ENCODE measurements around the gene INKA1. TPM values are rescaled to one million over a fixed set of nuclear protein-coding genes. Genes with fewer than 3 reads are reported as not detected.

Gene INKA1
- total RNA-seq: 8.8 and 15.7 TPM in 2 replicates

DNA sequence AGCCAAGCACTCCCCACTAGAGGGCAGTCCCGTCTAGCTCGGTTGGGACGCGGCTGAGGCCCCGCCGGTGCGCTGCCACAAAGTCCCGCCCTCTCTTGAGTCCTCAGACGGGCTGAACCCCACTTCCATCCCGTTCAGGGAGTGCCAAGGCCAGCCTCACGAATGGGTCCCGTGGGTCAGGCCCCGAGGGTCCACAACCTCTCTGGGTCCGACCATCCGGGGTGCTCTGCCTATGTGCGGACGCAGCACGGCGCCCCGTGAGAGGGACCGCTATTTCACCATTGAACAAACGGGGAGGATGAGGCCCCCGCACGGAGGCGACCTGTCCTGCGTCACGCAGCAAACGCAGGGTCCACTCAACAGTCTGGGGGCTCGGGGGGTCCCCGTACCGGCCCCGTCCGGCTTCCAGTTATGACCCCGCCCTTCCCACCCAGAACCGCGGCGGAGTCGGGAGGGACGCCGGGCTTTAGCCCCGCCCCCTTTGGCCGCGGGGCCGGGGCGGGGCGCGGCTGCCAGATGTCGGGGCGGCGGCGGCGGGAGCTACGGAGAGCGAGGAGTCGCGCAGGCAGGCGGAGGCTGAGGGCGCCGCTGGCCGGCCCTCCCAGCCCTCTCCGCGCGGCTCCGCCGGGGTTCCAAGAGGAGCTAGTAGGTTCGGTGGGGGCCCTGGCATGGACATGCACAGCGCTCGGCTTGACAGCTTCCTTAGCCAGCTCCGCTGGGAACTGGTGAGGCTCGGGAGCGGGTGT, at the start of gene INKA1:
Gene INKA1 (plus strand): TSS at position 543 of the 746 bp plus-strand sequence. CDS start 132 bp downstream, at position 675.

DNA sequence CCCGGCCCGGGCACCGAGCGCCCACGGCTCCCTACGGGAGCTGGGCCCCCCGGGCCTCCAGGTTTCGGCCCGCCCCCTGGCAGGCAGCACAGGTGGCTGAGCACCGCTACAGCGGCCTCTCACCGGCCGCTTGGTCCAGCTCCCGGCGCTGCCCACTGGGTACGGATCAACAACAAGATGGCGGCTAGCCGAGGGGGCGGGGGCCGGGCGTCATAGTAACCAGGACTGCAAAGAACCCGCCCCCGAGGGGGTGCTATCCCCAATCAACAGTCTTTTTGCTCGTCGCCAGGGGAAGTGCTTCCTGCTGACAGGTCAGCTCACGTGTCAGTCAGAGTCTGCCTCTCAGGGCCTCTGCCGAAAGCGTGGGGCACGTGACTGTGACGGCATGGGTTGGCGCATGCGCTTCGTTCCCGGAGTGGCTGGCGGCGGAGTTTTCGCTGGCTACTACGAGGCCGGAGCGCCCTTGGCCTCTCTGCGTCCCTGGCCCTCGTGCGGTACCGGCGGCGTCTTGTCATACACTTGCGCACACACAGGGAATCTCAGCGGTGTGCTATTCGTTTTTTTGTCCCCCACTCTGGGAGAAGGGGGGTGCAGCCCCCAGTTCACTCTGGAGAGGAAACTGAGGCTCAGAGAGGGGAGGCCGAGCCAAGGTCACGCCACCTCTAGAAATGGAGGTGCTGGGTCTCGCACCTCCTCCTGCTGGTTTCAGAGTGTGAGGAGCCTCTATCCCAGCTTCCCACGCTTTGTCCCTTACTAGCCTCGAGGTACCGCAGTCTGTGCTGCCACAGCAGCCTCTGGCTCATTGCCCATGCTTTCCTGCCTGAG, 16.5 kb upstream of the INKA1 start, which contains the start of gene IP6K1:
Gene IP6K1 (minus strand): TSS at position 186 of the 825 bp plus-strand sequence. CDS start 38,502 bp downstream, outside the sequence.

GRCh38 chr3:49799761-49800160, 3.3 kb upstream of the INKA1 start, which contains the start of gene CDHR4:
Gene CDHR4 (minus strand): TSS chr3:49799873. CDS start chr3:49799812, 61 bp downstream.

DNA sequence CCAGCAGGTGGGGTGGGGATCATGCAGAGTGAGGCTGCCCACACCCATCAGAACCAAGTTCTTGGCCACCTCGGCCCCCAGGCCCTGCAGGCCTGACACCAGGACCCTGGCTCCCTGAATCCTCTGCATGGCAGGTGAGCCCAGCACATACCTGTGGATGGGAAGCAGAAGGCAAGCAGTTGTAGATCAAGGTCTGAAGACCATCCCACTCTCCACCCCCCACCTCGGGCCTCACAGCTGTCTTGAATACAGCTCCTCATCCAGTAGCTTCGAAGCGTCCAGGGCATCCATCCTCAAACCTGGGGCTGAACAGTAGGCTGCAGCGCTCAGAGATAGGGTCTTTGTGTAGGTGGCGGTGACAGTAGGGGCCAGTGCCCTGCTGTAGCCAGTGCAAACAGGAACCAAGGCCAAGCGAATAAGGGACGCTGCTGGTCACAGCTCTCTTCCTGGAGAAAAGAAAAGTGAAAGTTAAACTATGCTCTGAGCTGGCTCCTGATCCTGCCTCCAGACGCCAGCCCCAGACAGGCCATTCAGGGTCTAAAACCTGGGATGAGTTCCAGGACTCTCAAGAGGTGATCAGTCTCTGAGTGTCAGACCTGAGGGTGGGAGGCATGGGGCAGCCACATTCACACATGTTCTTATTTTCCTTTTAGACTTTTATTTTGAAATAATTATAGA, 10.6 kb downstream of the INKA1 start, which contains the start of gene UBA7:
Gene UBA7 (minus strand): TSS at position 457 of the 678 bp plus-strand sequence. CDS start 166 bp downstream, at position 291.

Other genes with a start within 250 kb of the INKA1 start
- gene BSN, start 248.8 kb upstream of the INKA1 start, total RNA-seq: under 0.01 and 0.07 TPM in 2 replicates
- gene APEH, start 128.9 kb upstream of the INKA1 start, total RNA-seq: 132 and 165 TPM in 2 replicates
- gene MST1, start 113.8 kb upstream of the INKA1 start, total RNA-seq: 5.0 and 5.5 TPM in 2 replicates
- 22.9 and 32.0 TPM in 2 replicates for gene RNF123, start 113.7 kb upstream of the INKA1 start, total RNA-seq
- not detected in 2 replicates for gene AMIGO3, start 83.6 kb upstream of the INKA1 start, total RNA-seq
- 22.2 and 49.9 TPM in 2 replicates for gene GMPPB, start 79.3 kb upstream of the INKA1 start, total RNA-seq
- 27.3 and 45.8 TPM in 2 replicates for gene IP6K1, start 16.7 kb upstream of the INKA1 start, total RNA-seq
- not detected in 2 replicates for gene CDHR4, start 3.4 kb upstream of the INKA1 start, total RNA-seq
- gene UBA7, start 10.7 kb downstream of the INKA1 start, total RNA-seq: 0.34 and 15.9 TPM in 2 replicates
- gene TRAIP, start 53.3 kb downstream of the INKA1 start, total RNA-seq: 0.68 and 1.1 TPM in 2 replicates
- gene CAMKV, start 66.6 kb downstream of the INKA1 start, total RNA-seq: not detected in 2 replicates
- gene MST1R, start 100.6 kb downstream of the INKA1 start, total RNA-seq: 21.9 and 24.4 TPM in 2 replicates
- gene MON1A, start 126.5 kb downstream of the INKA1 start, total RNA-seq: 17.1 TPM in 2 replicates
- 40.7 and 55.4 TPM in 2 replicates for gene RBM6, start 136.9 kb downstream of the INKA1 start, total RNA-seq